CD4-positive, alpha-beta T cell treated with Interferon gamma for 1 hour (primary cell): Measurements from ENCODE around the gene EEF1AKMT3.
"Not testable (repeated sequence)": the region's sequence is repeated elsewhere in the genome, so short reads cannot be mapped to it uniquely, and the experiment has no call there.

Experiments used
- DNase-seq: peaks from one replicate; pipeline ENCODE4 v3.0.0-alpha.2; 2020

Gene EEF1AKMT3

GRCh38 chr12:57795354-57795753, 22.9 kb downstream of the EEF1AKMT3 start:
- DNase-seq, result no peak

- no peak for DNase-seq
These were observed 24.6 kb downstream of the EEF1AKMT3 start for GRCh38 chr12:57796996-57797395.

GRCh38 chr12:57797933-57798332, 25.5 kb downstream of the EEF1AKMT3 start:
- DNase-seq, result no peak

DNA sequence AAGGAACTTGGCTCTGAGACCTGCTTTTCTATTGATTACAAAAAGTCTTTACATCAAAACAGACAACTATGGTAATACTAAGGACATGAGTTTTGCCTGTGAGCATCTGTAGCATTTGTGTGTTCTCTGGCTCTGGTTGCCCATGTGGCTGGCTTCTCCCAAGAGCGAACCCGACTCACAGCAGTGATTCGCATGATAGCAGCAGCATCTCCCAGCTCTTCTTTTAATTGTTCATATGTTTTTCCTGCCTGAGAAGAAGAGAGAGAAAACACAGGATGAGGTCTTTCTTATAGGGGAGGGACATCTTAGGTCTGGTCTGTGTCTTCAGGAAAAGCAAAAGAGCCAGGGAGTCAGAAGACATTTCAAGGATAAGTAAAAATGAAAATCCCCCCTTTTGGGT, 28.6 kb downstream of the EEF1AKMT3 start:
- DNase-seq, result no peak

DNA sequence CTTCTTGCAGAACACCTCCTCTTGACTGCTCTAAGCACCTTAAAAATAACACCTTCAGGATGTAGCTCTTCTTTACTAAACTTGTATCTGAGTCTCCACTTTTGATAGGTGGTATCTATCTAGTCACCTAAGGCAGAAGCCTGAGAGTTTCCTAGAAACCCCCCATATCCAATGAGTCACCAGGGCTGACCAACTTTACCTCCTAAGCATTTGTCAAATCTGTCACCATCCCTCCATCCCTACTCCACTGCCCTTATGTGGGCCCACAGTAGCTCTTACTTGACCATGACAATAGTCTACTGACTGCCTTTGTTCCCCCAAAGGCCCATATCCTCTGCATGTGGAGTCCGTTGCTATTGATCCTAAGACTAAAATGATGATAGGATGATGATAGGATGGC, 30.2 kb downstream of the EEF1AKMT3 start:
- DNase-seq, result no peak

GRCh38 chr12:57803319-57803893, 31.0 kb downstream of the EEF1AKMT3 start:
- no peak for DNase-seq

DNA sequence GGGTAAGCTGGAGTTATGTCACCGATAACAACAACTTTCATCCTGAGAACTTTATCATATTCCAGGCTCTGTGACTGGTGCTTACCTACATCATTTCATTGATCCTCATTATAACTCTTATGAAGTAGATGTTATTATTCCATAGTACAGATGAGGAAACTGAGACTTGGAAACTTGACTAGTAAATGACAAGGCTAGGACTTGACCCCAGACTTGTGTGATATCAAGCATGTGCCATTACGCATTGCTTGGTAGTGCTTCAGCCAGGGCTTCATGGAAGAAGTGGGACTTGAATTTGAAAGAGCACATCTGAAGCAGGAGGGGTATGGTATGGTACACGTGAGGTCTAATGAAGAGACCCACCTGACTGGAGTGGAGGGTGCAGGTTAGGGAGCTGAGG, 34.3 kb downstream of the EEF1AKMT3 start:
- DNase-seq, result no peak

DNA sequence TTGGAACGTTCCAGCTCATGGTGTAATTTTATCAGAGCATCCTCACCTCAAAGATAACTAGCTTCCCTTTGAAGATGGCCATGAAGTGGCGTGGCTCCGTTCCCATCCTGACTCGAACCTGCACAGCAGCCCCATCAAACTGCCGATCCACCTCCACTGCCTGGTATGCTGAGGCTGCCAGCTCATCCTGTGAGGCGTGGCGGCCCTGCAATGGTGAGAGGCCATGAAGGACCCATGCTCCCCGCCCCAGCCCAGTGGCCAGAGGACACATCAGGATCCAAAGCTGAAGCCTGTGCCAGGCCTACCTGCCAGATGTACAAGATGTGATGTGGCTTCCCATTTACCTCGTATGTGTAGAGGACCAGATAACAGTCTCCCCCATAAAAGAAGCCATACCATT, 34.9 kb downstream of the EEF1AKMT3 start:
- no peak for DNase-seq

GRCh38 chr12:57808351-57808750, 35.9 kb downstream of the EEF1AKMT3 start:
- no peak for DNase-seq

GRCh38 chr12:57809425-57809824, 37.0 kb downstream of the EEF1AKMT3 start:
- DNase-seq, result no peak

GRCh38 chr12:57810450-57810849, 38.0 kb downstream of the EEF1AKMT3 start:
- no peak for DNase-seq

DNA sequence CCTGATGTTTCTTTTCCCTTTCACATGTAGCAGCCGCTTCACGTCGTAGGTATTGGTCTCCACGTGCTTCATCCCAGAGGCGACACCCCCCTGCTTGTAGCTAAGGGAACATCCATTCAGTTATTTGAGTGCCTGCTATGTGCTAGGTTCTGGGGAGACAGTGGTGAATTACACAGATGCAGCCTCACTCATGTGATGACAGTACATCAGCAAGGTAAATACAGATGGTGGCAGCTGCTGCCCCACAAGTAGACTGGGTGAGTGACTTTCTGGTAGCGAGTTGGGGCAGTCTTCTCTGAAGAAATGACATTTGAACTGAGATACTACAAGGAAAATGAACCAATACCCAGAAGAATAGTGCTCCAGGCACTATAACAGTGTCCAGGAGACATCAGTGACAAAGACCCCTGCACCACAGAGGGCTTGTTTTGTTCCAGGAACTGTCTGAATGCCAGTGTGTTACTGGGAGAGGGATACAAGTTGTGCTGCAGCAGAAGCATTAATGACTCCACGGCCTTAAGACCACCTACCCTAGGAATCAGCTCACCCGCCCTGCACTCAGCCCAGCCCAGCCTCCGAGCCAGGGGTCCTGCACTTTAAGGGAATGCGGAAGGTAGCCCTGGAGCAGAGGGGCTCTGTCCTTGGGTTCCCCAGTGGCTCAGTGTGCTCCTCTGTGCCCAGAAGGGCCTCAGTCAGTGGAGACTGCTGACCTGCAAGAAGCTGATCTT, 38.8 kb downstream of the EEF1AKMT3 start:
- DNase-seq, result no peak

GRCh38 chr12:57813111-57813970, 40.9 kb downstream of the EEF1AKMT3 start:
- DNase-seq, result no peak

GRCh38 chr12:57813971-57814772, 41.8 kb downstream of the EEF1AKMT3 start:
- no peak for DNase-seq

GRCh38 chr12:57815177-57816000, 43.0 kb downstream of the EEF1AKMT3 start:
- no peak for DNase-seq

DNA sequence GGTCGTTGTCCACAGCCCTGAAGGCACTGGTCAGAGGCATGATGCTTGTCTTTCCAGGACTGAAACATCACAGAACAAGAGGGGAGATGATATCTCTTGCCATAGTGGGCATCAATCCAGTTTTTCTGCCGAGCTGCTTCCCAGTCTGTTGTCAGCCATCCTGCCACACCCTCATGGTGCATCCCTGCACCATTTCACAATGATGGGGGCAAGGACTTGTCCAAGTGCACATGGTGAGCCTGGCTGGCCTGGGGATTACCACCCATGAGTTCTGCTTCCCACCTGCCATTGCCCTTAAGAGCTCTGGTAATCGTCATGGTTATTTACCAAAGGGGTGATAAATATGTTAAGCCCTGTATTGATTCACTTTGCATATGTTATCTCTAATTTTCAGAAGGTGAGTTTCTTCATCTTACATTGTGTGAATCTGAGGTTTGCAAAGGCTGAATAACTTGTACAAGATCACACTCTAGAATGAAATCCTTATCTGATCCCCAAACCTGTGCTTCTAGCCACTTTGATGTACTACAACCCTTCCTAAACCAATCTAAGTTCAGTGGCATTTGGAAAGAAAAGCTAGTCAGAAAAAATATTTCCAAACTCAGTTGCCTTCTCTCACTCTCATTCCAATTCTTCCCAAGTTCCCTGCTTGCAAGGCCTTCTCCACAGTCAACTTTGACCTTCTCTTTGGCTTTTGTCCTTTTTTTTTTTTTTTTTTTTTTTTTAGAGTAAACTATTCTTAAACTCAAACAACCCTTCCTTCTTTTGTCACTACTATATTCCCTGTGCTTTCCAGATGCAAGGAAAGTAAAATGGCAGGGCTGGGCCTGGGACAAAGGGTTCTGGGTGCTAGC, 43.8 kb downstream of the EEF1AKMT3 start:
- no peak for DNase-seq

GRCh38 chr12:57816855-57817151, 44.4 kb downstream of the EEF1AKMT3 start:
- no peak for DNase-seq

DNA sequence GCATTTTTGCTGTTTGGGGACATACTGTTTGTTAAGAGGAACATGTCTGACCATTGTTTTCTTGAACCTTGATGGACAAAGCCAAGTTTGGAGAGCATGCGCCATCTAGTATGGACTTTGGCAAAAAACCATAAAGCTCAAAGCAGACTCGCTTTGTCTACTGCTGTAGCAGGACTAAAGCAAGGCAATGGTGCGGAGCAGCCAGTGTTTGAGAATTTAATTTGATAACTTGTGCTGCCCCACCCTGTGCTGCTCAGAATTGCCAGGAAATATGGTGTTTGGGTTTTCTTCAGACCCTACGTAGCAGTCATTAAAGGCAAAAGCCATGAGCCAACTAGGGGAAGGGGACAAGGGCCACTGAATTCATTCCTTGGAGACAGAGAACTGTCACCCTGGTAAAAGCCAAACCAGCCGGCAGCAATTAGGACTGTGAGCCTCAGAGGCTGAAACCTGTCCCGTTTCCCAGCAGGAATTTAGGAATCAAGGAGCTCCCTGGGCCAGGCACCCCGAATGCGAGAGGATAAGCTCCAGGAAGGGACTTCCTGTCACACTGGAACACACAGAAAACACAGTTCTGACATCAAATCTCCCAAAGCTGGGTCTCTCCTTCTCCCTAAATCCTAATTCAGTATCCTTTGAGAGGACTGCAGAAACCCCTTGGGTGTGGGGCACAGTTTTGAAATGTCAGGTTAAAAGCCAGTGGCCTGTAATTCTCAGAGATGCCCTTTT, 45.0 kb downstream of the EEF1AKMT3 start:
- no peak for DNase-seq

DNA sequence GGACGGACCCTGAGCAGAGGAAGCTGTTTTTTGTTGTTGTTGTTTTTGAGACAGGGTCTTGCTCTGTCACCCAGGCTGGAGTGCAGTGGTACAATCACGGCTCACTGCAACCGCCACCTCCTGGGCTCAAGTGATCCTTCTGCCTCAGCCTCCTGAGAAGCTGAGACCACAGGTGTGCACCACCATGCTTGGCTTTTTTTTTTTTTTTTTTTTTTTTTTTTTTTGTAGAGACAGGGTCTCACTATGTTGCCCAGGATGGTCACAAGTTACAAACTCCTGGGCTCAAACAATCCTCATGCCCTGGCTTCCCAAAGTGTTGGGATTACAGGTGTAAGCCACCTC, 45.5 kb downstream of the EEF1AKMT3 start:
- DNase-seq, result not testable (repeated sequence)

DNA sequence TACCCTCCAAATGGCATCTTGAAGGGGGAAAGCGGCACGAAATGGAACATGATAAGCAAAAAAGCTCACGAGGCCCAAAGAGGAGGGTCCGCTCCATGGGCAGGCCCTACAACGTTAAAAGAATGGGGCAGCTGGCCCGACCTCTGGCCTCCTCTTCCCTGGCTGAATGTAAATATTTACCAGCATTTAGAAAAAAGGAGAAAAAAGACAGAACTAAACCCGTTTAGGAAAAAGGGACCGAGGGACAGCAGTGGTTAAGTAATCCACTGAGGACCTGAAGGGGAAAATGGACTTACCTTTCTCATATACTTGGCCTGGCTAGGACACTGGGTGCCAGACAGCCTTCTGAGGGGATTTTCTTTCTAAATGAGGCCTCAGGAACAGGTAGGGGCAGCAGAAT, 47.7 kb downstream of the EEF1AKMT3 start:
- not testable (repeated sequence) for DNase-seq

DNA sequence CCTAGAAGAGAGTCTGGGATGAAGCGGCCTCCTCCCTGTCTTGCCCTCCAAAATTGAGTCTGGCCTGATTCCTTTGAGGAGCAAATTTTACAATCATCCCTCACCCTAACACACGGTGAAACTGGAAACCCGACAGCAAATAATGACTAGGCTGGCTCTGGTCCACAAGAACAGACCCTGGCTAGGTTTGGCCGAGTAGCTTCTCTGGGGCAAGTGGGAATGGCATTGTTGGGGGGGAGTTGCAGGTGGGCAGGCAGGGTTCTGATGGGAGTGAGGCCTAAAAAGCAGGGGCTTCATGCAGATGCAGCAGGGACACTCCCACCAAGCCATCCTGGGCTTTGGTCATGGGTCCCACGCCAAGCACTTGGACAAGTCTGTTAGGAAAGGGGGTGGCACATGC, 48.6 kb downstream of the EEF1AKMT3 start:
- DNase-seq, result not testable (repeated sequence)
